SK-N-SH (cell line): Measurements from ENCODE around the gene DFFB.

ENCODE experiments used
- CTCF ChIP-seq: fragments of 200-600 bp; sonication (generic); IDR thresholded peaks from 2 replicates; pipeline ENCODE4 v1.6.1; 2017; ENCODE audit warnings: antibody characterized with exemption, mild to moderate bottlenecking, moderate library complexity
- EP300 ChIP-seq, 2 experiments: IDR thresholded peaks; 2 replicates each; pipeline versions ENCODE4 v1.4.0 to v1.6.1; 2012; ENCODE audit warnings: borderline replicate concordance in 1 of 2, low read depth in 1 of 2, low read length in 1 of 2
- FOSL2 ChIP-seq: IDR thresholded peaks from 2 replicates; pipeline ENCODE4 v1.4.0; 2012; ENCODE audit warnings: low read depth, mild to moderate bottlenecking, moderate library complexity, borderline replicate concordance
- GATA2 ChIP-seq: sonication (generic); formaldehyde crosslinking; IDR thresholded peaks from 2 replicates; pipeline ENCODE4 v1.5.0; 2020; ENCODE audit warnings: mild to moderate bottlenecking, missing genetic modification reagents
- IRF3 ChIP-seq: fragments of 150-350 bp; IDR thresholded peaks from 2 replicates; pipeline ENCODE4 v1.6.1; 2016; ENCODE audit warnings: mild to moderate bottlenecking, low read depth, low read length
- JUND ChIP-seq: IDR thresholded peaks from 2 replicates; pipeline ENCODE4 v1.4.0; 2012
- MAX ChIP-seq: IDR thresholded peaks from 2 replicates; pipeline ENCODE4 v1.4.0; 2012; ENCODE audit warnings: low read depth
- PBX3 ChIP-seq: IDR thresholded peaks from 2 replicates; pipeline ENCODE4; 2012
- POLR2AphosphoS5 ChIP-seq: IDR thresholded peaks from 2 replicates; pipeline ENCODE4 v1.6.1; 2012; ENCODE audit warnings: low read depth, low read length
- RCOR1 ChIP-seq: fragments of 150-350 bp; IDR thresholded peaks from 2 replicates; pipeline ENCODE4 v1.6.1; 2017; ENCODE audit warnings: antibody characterized with exemption, low read length
- REST ChIP-seq: IDR thresholded peaks from 2 replicates; pipeline ENCODE4 v1.6.1; 2012; ENCODE audit warnings: mild to moderate bottlenecking, low read depth, low read length, moderate library complexity
- SIN3A ChIP-seq: IDR thresholded peaks from 2 replicates; pipeline ENCODE4 v1.6.1; 2012; ENCODE audit warnings: low read depth, mild to moderate bottlenecking, low read length, moderate library complexity, borderline replicate concordance
- TAF1 ChIP-seq: IDR thresholded peaks from 2 replicates; pipeline ENCODE4 v1.6.1; 2012; ENCODE audit warnings: low read depth, mild to moderate bottlenecking, low read length, moderate library complexity, borderline replicate concordance

- TF ChIP-seq TAF1 (no peak), CTCF (no peak), REST (no peak), PBX3 (no peak), IRF3 (no peak), POLR2AphosphoS5 (no peak), GATA2 (no peak), JUND (no peak), RCOR1 (no peak), SIN3A (no peak), MAX (no peak), FOSL2 (no peak), EP300 (IDR thresholded peaks at IDR 0.05; ENCODE audit: borderline replicate concordance in 1 of 2, low read depth in 1 of 2, low read length in 1 of 2) (no peak)
Measured at GRCh38 chr1:3807769-3808168, 49.5 kb upstream of the DFFB start.
